ENCODE measurements around the gene IDH1. TPM values are rescaled to one million over a fixed set of nuclear protein-coding genes. Genes with fewer than 3 reads are reported as not detected.
A peak's percentile ranks its signal among the peaks of the same experiment; 100 is the strongest.

IDH1 gene
- total and polyA plus RNA-seq, 2 of the 13 experiments (the other 11 are each of a cell fraction or from before 2014, with no cell fraction given), result 312 to 1,077 TPM

DNA sequence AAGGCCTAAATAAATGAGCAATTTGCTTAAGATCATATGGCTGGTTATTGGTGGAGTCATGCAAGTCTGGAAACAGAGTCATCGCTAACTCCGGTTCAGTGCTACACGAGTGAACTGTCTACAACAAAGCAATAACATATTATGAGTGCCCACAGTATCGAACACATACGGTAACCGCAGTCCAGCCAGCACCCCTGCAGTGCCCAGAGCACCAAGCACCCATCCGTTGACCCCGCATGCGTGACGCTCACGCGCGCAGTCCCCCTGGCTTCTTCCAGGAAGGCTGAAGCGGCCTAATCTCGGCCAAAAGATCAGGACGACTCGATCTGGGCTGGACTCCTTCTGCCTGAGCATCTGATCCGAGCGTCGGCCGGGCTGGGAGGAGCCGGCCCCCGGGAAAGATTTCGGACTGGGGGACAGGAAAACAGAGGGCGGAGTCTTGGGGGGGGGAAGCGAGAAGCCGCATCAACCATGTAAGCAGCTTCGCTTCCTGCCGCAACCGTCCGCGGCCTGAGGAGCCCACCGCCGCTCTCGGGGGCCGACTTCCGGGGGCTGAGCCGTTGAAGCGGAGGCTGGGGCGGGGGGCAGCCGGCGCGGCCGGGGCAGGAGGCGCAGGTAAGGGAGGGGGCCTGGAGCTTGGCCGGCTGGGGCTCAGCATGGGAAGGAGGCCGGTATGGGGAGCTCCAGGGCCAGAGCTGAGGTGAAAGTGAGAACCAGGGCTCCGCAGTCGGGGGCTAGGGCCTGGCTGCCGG, 11.1 kb upstream of the IDH1 start, which contains the start of gene PIKFYVE (continued):
- TF ChIP-seq, protein P1, sequence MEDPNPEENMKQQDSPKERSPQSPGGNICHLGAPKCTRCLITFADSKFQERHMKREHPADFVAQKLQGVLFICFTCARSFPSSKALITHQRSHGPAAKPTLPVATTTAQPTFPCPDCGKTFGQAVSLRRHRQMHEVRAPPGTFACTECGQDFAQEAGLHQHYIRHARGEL (CRISPR knock-in tag; IDR thresholded peaks at IDR 0.05), result no peak
- peak; percentile 94 for TF ChIP-seq REL (CRISPR knock-in tag; conservative IDR thresholded peaks at IDR 0.05)
- peak; percentile 90; the same call in 1 of the 2 replicates for TF ChIP-seq FOXK1 (CRISPR knock-in tag; IDR thresholded peaks at IDR 0.05; ENCODE audit: borderline replicate concordance, low read depth)
- TF ChIP-seq ZNF605 (CRISPR knock-in tag; IDR thresholded peaks at IDR 0.05), result peak; percentile 96
- TF ChIP-seq HOXA7 (CRISPR knock-in tag; IDR thresholded peaks at IDR 0.05), result no peak
- no peak for TF ChIP-seq JARID2 (CRISPR knock-in tag; IDR thresholded peaks at IDR 0.05; ENCODE audit: insufficient replicate concordance)
- 0 out of 2 replicates have a peak, but pooled peaks have one; percentile 55 for TF ChIP-seq THYN1 (CRISPR knock-in tag; IDR thresholded peaks at IDR 0.05; ENCODE audit: borderline replicate concordance, low read depth)
- TF ChIP-seq SCMH1 (CRISPR knock-in tag; IDR thresholded peaks at IDR 0.05; ENCODE audit: borderline replicate concordance), result no peak
- 0 out of 2 replicates have a peak, but pooled peaks have one; percentile 50 for TF ChIP-seq GLI4 (CRISPR knock-in tag; IDR thresholded peaks at IDR 0.05; ENCODE audit: borderline replicate concordance)
- TF ChIP-seq HMG20B (CRISPR knock-in tag; conservative IDR thresholded peaks at IDR 0.05), result peak; percentile 87
- no peak for TF ChIP-seq ZC3H4 (CRISPR knock-in tag; IDR thresholded peaks at IDR 0.05; ENCODE audit: borderline replicate concordance)
- TF ChIP-seq, protein P2, sequence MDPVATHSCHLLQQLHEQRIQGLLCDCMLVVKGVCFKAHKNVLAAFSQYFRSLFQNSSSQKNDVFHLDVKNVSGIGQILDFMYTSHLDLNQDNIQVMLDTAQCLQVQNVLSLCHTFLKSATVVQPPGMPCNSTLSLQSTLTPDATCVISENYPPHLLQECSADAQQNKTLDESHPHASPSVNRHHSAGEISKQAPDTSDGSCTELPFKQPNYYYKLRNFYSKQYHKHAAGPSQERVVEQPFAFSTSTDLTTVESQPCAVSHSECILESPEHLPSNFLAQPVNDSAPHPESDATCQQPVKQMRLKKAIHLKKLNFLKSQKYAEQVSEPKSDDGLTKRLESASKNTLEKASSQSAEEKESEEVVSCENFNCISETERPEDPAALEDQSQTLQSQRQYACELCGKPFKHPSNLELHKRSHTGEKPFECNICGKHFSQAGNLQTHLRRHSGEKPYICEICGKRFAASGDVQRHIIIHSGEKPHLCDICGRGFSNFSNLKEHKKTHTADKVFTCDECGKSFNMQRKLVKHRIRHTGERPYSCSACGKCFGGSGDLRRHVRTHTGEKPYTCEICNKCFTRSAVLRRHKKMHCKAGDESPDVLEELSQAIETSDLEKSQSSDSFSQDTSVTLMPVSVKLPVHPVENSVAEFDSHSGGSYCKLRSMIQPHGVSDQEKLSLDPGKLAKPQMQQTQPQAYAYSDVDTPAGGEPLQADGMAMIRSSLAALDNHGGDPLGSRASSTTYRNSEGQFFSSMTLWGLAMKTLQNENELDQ (CRISPR knock-in tag; IDR thresholded peaks at IDR 0.05; ENCODE audit: borderline replicate concordance), result no peak
- peak; percentile 95 for TF ChIP-seq ZNF543 (CRISPR knock-in tag; IDR thresholded peaks at IDR 0.05)
- TF ChIP-seq MAF1 (CRISPR knock-in tag; IDR thresholded peaks at IDR 0.05; ENCODE audit: borderline replicate concordance), result peak; percentile 88; the same call in 1 of the 2 replicates
- TF ChIP-seq, protein P3, sequence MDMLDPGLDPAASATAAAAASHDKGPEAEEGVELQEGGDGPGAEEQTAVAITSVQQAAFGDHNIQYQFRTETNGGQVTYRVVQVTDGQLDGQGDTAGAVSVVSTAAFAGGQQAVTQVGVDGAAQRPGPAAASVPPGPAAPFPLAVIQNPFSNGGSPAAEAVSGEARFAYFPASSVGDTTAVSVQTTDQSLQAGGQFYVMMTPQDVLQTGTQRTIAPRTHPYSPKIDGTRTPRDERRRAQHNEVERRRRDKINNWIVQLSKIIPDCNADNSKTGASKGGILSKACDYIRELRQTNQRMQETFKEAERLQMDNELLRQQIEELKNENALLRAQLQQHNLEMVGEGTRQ (IDR thresholded peaks at IDR 0.05; ENCODE audit: low read depth, low read length), result peak; percentile 17; the same call in 1 of the 2 replicates
- TF ChIP-seq, protein P3 (CRISPR knock-in tag; IDR thresholded peaks at IDR 0.05; ENCODE audit: borderline replicate concordance), result peak; percentile 80
- TF ChIP-seq, protein P4, sequence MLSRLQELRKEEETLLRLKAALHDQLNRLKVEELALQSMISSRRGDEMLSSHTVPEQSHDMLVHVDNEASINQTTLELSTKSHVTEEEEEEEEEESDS (CRISPR knock-in tag; IDR thresholded peaks at IDR 0.05; ENCODE audit: borderline replicate concordance), result no peak
- TF ChIP-seq, protein P5, sequence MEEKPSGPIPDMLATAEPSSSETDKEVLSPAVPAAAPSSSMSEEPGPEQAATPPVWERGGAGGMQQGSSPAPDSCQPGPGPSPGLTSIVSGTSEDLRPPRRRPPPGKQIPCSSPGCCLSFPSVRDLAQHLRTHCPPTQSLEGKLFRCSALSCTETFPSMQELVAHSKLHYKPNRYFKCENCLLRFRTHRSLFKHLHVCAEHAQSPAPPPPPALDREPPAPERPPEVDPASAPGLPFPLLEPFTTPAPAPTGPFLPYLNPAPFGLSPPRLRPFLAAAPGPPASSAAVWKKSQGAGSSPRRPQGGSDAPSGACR (CRISPR knock-in tag; IDR thresholded peaks at IDR 0.05), result peak; percentile 83
- TF ChIP-seq ZNF563 (CRISPR knock-in tag; IDR thresholded peaks at IDR 0.05), result peak; percentile 80
- TF ChIP-seq SRY (CRISPR knock-in tag; IDR thresholded peaks at IDR 0.05), result peak; percentile 88; the same call in 1 of the 2 replicates
- TF ChIP-seq ZNF615 (CRISPR knock-in tag; IDR thresholded peaks at IDR 0.05; ENCODE audit: borderline replicate concordance), result peak; percentile 89; the same call in 1 of the 2 replicates
- TF ChIP-seq ZIK1 (CRISPR knock-in tag; IDR thresholded peaks at IDR 0.05; ENCODE audit: borderline replicate concordance, low read depth), result peak; percentile 42; the same call in 1 of the 2 replicates
